ENCODE measurements around the gene CCDC195.

- TF ChIP-seq, protein P1, sequence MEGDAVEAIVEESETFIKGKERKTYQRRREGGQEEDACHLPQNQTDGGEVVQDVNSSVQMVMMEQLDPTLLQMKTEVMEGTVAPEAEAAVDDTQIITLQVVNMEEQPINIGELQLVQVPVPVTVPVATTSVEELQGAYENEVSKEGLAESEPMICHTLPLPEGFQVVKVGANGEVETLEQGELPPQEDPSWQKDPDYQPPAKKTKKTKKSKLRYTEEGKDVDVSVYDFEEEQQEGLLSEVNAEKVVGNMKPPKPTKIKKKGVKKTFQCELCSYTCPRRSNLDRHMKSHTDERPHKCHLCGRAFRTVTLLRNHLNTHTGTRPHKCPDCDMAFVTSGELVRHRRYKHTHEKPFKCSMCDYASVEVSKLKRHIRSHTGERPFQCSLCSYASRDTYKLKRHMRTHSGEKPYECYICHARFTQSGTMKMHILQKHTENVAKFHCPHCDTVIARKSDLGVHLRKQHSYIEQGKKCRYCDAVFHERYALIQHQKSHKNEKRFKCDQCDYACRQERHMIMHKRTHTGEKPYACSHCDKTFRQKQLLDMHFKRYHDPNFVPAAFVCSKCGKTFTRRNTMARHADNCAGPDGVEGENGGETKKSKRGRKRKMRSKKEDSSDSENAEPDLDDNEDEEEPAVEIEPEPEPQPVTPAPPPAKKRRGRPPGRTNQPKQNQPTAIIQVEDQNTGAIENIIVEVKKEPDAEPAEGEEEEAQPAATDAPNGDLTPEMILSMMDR (IDR thresholded peaks at IDR 0.05) = no peak
- no peak for TF ChIP-seq ZFX (IDR thresholded peaks at IDR 0.05; ENCODE audit: borderline replicate concordance)
Measured at GRCh38 chr2:224747765-224748164, 31.6 kb upstream of the CCDC195 start.

All from 22Rv1 (cell line).